Measurements from ENCODE around the gene CRIP3.
"Not testable (repeated sequence)": the region's sequence is repeated elsewhere in the genome, so short reads cannot be mapped to it uniquely, and the experiment has no call there.

The CRIP3 gene, protein sequence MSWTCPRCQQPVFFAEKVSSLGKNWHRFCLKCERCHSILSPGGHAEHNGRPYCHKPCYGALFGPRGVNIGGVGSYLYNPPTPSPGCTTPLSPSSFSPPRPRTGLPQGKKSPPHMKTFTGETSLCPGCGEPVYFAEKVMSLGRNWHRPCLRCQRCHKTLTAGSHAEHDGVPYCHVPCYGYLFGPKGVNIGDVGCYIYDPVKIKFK

DNA sequence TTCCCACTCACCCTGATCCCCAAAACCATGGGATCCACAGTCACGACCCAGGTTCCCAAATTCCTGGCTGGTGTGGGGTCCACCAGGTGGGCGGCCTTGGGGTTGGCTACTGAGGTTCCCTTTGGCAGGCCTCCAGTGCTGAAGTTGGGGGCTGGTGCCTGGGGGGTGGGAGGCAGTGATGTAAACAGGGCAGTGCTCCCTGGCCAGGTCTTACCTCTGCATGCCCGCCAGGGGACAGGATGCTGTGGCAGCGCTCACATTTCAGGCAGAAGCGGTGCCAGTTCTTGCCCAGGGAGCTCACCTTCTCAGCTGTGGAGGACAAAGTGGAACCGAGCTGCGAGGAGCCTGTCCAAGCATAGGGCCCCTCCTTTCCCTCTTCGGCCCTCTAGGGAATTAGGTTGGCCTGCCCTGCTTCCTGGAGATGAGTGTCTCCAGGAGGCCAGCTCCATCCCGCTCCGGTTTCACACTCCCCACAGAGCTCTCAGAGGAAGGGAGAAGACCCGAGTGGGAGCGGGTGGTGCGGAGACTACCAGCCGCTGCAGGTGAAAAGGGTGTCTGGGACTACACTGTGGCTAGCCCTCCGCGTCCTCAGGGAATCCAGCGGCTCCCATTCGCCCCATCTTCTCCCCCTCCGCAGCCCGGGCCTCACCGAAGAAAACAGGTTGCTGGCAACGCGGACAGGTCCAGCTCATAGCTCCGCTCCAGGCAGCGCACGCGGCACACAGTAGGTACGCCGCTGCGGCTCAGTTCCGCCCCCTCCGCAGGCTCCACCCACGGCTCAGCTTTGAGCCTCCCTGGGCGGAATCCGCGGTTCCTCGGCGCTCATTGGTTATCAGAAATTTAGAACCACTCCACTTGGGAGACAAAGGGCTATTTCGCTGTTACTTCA is at the start of gene CRIP3:
TSS of gene CRIP3 (minus strand) at position 726 of the 889 bp plus-strand sequence. CDS start at position 692, 34 bp downstream.
- FAIRE-seq, result no peak

DNA sequence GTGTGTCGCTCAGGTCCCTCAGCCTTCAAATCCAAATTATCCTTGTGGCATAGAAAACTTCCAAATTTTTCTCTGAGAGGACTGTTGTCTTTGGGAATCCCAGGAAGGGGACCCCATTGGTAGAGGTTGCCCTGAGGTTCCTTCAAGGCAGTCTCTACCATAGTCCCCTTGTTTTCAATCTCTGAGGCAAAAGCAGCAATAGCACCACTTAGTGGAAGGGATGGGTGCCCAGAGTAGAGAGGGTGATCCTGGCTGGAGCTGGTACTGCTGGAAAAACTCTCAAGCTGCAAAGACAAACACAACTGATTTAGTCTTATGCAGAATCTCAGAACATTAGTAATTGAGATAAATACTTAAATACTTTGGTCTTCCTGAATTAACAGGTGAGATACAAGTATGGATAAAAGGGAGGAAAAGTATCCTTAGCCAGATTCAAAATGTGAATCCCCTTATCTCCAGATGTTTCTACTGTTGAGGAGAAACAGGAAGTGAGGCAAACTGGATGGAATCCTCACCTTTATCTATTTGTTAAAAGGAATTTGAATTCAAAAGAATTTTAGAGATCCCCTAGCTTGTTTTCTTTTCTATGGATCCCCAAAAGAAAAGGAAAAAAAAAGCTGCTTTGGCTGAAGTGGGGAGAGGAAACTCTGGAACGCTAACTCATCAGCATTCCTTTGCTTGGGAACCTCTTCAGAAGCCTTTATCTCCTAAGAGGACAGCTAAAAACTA is 47.4 kb upstream of the CRIP3 start:
- FAIRE-seq, result no peak

DNA sequence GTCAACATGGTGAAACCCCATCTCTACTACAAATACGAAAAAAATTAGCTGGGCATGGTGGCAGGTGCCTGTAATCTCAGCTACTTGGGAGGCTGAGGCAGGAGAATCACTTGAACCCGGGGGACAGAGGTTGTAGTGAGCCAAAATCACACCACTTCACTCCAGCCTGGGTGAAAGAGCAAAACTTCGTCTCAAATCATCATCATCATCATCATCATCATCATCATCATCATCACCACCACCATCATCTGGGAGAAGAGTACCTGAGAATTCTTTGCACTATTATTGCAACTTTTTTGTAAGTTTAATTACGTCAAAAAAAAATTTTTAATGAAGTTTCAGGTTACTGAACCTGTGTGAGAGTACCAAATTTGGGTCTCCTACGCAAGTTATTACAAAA is 43.3 kb upstream of the CRIP3 start:
- not testable (repeated sequence) for FAIRE-seq

GRCh38 chr6:43347444-43347843 is 38.8 kb upstream of the CRIP3 start:
- FAIRE-seq, result no peak

DNA sequence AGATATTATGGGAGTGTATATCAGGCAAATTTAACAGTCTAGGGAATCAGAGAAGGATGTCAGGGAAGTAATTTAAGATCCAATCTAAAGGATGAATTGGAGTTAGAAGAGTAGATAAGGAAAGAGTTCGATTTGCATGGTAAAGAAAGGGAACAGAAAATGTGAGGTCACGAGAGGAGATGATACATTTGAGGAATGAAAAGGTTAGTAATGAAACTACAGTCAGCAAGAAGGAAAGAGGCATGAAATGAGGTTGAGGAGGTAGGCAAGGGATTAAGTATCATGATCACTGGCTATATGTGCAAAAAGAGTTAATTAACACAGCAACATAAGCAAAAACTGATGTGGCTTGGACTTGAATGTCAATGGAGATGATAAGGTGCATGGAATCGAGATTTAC is 38.4 kb upstream of the CRIP3 start:
- no peak for FAIRE-seq

DNA sequence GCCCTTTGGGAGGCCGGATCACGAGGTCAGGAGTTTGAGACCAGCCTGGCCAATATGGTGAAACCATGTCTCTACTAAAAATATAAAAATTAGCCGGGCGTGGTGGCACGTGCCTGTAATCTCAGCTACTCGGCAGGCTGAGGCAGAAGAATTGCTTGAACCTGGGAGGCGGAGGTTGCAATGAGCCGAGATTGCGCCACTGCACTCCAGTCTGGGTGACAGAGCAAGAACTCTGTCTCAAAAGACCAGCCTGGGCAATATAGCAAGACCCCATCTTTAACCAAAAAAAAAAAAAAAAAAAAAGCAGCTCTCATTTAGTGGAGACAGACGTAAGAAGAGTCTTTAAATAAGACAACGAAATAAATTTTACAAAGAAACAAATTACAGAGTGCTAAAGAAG is 37.6 kb upstream of the CRIP3 start:
- FAIRE-seq, result not testable (repeated sequence)

DNA sequence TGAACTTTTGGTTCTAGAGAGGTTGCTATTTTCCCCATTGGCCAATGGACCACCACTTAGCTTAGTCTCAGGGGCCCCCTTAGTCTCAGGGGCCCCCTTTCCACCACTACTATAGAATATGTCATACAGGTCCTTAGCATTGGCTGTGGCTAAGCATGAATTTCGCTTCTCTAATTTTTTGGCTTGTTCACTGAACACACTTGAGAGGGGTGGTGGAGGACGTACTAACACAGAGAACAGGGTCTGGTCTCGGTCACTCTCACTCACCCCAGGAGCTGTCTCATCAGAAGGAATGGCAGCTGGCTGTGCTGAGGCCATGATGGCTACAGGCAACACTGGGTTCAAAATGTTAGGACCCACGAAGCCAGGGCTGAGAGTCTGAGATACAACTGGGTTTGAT is 30.5 kb upstream of the CRIP3 start:
- FAIRE-seq, result no peak

GRCh38 chr6:43338243-43338642 is 29.6 kb upstream of the CRIP3 start:
- no peak for FAIRE-seq

GRCh38 chr6:43336382-43336781 is 27.8 kb upstream of the CRIP3 start:
- FAIRE-seq, result no peak

DNA sequence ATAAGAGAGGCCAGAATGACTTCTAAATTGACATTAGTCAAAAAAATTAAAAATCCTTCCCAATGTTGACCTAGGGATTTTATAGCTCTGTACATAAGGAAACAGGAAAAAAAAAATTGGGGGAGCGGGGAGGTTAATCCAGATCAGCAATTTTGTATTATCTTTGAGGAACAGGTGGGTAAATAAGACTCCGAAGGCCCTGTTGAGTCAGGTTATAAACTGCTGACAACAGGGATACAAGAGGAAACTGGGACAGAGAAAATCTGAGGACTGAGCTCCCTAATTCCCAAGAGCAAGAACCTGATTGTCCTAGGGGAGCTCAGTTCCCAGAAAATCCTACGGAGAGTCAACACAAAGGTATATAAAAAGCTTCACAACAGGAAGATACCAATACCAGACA is 26.8 kb upstream of the CRIP3 start:
- FAIRE-seq, result no peak

- FAIRE-seq, result peak; percentile 86
These were observed 26.0 kb upstream of the CRIP3 start for GRCh38 chr6:43334466-43335095.

- no peak for FAIRE-seq
These were observed 23.3 kb upstream of the CRIP3 start for GRCh38 chr6:43331891-43332290.

DNA sequence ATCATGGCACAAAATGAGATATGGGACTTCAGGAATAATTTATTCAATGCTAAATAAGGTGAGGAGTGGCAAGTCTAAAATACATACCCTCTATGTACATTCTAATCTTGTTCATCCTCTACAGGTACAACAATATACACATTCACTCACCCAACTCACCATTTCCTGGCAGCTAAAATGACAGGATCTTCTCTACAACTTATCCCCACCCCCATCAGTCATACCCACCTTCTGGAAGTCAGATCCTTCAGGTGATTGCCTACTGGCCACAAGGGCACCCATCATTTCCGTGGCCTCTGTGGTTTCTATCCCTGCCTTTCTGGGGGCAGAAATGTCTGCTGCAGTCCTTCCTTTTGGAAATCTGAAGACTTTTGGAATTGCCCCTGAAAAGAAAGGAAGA is 22.8 kb upstream of the CRIP3 start:
- FAIRE-seq, result no peak

GRCh38 chr6:43328528-43328927 is 19.9 kb upstream of the CRIP3 start:
- no peak for FAIRE-seq

DNA sequence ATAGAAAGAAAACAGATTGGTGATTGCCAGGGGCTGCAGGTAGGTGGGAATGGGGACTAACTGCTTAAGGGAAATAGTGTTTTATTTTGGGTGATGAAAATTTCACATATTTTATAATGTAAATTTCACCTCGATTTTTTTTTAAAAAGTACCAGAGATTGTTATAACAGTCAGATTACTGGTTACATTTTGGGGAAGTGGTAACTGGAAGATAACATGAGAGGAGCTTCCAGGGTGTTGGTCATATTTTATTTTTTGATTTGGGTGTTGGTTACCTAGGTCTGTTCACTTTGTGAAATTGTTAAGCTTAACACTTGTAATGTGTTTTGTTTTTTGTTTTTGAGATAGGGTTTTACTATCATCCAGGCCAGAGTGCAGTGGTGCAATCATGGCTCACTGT is 17.2 kb upstream of the CRIP3 start:
- no peak for FAIRE-seq

- no peak for FAIRE-seq
These were observed 9.4 kb upstream of the CRIP3 start for GRCh38 chr6:43318011-43318410.

GRCh38 chr6:43313813-43314212 is 5.2 kb upstream of the CRIP3 start:
- FAIRE-seq, result no peak

DNA sequence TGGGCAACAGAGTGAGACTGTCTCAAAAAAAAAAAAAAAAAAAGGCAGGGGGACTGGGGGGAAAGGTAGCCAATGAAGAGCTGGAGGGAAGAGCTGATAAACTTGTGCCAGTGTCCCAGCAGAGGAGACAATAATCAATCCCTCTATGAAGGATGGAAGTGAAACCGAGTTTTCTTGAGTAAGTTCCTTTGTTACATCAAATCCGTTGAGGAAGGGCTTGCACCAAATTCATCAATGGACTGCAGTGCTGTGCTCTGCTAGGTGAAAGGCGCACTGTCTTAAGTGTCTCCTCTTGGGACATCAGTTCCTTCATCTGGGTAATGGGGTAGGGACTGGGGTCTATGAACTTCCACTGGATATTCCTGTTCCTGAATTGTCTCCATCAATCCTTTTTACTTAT is 3.0 kb upstream of the CRIP3 start:
- no peak for FAIRE-seq

DNA sequence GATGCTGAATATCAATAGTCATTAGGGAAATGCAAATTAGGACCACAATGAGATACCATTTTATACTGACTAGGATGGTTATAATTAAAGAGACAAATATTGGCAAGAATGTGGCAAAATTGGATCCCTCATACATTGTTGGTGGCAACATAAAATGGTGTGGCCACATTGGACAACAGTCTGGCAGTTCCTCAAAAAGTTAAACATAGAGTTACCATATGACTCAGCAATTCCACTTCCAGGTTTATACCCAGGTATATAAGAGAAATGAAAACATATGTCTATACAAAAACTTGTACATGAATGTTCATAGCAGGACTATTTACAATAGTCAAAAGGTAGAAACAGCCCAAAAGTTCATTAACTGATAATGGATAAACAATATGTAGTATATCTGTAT is 2.0 kb upstream of the CRIP3 start:
- no peak for FAIRE-seq

- FAIRE-seq, result no peak
These were observed 1.5 kb upstream of the CRIP3 start for GRCh38 chr6:43310134-43310533.

DNA sequence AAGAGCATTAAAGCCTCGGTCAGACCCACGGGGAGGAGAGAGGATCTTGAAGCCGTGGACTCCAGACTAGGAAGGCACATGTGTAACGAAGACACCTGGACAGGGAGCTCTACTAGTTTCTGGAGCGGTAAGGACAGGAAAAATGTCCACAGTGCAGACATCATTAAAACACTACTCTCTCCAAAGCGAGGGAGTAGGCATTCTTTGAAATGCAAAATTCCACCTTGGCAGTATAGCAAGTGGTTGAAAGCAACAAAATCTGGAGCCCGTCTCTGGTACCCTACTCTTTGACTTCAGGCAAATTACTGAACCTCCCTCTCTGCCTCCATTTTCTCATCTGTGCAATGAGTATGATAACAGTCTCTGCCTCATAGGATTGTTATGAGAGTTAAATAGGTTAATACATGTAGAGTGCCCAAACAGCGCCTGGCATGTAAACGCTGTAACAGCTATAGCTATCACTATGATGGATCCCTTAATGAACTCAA is 408 bp upstream of the CRIP3 start:
- FAIRE-seq, result no peak

- FAIRE-seq, result no peak
These were observed 1.1 kb downstream of the CRIP3 start for GRCh38 chr6:43307451-43308100.

DNA sequence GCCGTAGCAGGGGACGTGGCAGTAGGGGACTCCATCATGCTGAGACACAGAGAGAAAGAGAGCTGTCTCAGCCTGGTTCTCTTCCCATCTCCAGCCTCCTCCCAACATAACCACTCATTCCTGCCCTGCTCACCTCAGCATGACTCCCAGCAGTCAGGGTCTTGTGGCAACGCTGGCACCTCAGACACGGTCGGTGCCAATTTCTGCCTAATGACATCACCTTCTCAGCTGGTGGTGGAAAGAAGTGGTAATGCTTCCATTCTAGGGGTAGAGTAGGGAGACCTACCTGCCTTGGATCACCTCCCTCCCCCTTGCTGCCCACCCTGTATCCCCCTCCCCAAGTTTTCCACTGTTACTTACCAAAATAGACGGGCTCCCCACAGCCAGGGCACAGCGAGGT is 2.5 kb downstream of the CRIP3 start:
- no peak for FAIRE-seq

Data from TTC549 (cell line).